Activated CD8-positive, alpha-beta memory T cell treated with anti-CD3 and anti-CD28 coated beads, Interleukin-2, amount 50 U/mL, for 24 hours (primary cell): ENCODE measurements around the gene WT1.
"Not testable (repeated sequence)": the region's sequence is repeated elsewhere in the genome, so short reads cannot be mapped to it uniquely, and the experiment has no call there.

Experiments
- DNase-seq: peaks from one replicate; pipeline ENCODE4 v3.0.0-alpha.2; 2020; ENCODE audit errors: extremely low read depth

The WT1 gene

GRCh38 chr11:32435511-32435941, at the start of gene WT1:
TSS of gene WT1 (minus strand) at chr11:32435539.
- DNase-seq: no peak

GRCh38 chr11:32479291-32479690, 44.0 kb upstream of the WT1 start:
- no peak for DNase-seq

- no peak for DNase-seq
These were observed 43.0 kb upstream of the WT1 start for GRCh38 chr11:32478277-32478731.

GRCh38 chr11:32473282-32473909, 38.1 kb upstream of the WT1 start:
- no peak for DNase-seq

GRCh38 chr11:32472226-32472625, 36.9 kb upstream of the WT1 start:
- DNase-seq: no peak

- not testable (repeated sequence) for DNase-seq
These were observed 36.2 kb upstream of the WT1 start for GRCh38 chr11:32471544-32471943.

- no peak for DNase-seq
These were observed 34.5 kb upstream of the WT1 start for GRCh38 chr11:32469791-32470190.

GRCh38 chr11:32466279-32466915, 31.1 kb upstream of the WT1 start:
- no peak for DNase-seq

GRCh38 chr11:32464078-32464477, 28.7 kb upstream of the WT1 start:
- DNase-seq: no peak

- no peak for DNase-seq
These were observed 26.8 kb upstream of the WT1 start for GRCh38 chr11:32462011-32462690.

GRCh38 chr11:32456864-32457263, 21.5 kb upstream of the WT1 start:
- no peak for DNase-seq

- no peak for DNase-seq
These were observed 19.7 kb upstream of the WT1 start for GRCh38 chr11:32454993-32455392.

- DNase-seq: no peak
These were observed 16.5 kb upstream of the WT1 start for GRCh38 chr11:32451808-32452207.

GRCh38 chr11:32450372-32450771, 15.0 kb upstream of the WT1 start:
- DNase-seq: no peak

GRCh38 chr11:32448232-32448631, 12.9 kb upstream of the WT1 start:
- DNase-seq: no peak

- no peak for DNase-seq
These were observed 11.9 kb upstream of the WT1 start for GRCh38 chr11:32447252-32447651.

- DNase-seq: no peak
These were observed 10.9 kb upstream of the WT1 start for GRCh38 chr11:32446227-32446626.

- no peak for DNase-seq
These were observed 8.8 kb upstream of the WT1 start for GRCh38 chr11:32444186-32444585.

GRCh38 chr11:32440916-32441315, 5.6 kb upstream of the WT1 start:
- no peak for DNase-seq

- no peak for DNase-seq
These were observed 5.1 kb upstream of the WT1 start for GRCh38 chr11:32440312-32440908.

- no peak for DNase-seq
These were observed 4.3 kb upstream of the WT1 start for GRCh38 chr11:32439501-32440210.

GRCh38 chr11:32438866-32439489, 3.6 kb upstream of the WT1 start:
- no peak for DNase-seq
